ENCODE results near the gene FOLR2. TPM values are rescaled to one million over a fixed set of nuclear protein-coding genes. Genes with fewer than 3 reads are reported as not detected.

The FOLR2 gene
- polyA plus RNA-seq, 1 of the 3 experiments (the other 2 are of a cell fraction): not detected

DNA sequence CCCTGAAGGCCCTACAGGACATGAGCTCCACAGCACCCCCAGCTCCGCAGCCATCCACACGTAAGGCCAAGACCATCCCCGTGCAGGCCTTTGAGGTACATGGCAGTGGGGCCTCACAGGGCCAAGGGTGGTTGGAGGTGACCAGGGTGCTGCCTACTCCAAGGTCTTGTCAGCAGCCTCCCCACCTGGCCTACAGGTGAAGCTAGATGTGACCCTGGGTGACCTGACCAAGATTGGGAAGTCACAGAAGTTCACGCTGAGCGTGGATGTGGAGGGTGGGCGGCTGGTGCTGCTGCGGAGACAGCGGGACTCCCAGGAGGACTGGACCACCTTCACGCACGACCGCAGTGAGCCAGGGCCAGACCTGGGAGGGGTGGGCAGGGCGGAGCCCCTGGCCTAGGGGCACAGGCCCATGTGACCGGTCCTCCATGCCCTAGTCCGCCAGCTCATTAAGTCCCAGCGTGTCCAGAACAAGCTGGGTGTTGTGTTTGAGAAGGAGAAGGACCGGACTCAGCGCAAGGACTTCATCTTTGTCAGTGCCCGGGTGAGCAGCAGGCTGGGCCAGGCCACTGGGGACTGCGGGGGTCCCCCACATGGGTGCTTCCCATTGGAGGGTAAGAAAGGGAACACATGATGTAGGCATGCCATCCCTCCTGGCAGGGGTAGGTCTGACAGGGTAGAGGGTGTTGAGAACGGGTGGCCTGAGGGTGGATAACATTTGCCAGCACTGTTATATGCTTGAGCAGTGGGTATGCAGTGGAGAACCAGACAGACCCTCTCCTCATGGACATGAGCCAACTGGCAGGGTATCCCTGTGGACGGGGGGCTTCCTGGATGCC, 13.6 kb downstream of the FOLR2 start:
- TF ChIP-seq, protein P1, sequence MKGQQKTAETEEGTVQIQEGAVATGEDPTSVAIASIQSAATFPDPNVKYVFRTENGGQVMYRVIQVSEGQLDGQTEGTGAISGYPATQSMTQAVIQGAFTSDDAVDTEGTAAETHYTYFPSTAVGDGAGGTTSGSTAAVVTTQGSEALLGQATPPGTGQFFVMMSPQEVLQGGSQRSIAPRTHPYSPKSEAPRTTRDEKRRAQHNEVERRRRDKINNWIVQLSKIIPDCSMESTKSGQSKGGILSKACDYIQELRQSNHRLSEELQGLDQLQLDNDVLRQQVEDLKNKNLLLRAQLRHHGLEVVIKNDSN (IDR thresholded peaks at IDR 0.05; ENCODE audit: borderline replicate concordance, low read depth): no peak
- peaks cover 21% of the 10 kb centered on the region for H3F3A ChIP-seq (replicated peaks; ENCODE audit: insufficient read depth)
- H3K9ac ChIP-seq: no peak overlapping the region
- no peak overlapping the region for H3K4me2 ChIP-seq
- peaks cover 5 to 30% of the 10 kb centered on the region in 2 experiments; a peak in 3 of 4 replicates for H3K4me1 ChIP-seq (ENCODE audit: control insufficient read depth in 1 of 2, insufficient read depth in 2 of 2, low read depth in 1 of 2, low read length in 1 of 2)
- ChIA-PET POLR2A (interaction anchor here (8.7 kb wide), 1 partner anchor 6 kb away, joined by 131 read pairs; no protein-coding TSS in a partner anchor), CTCF (interaction anchor here (1.0 to 9.1 kb wide), 5 partner anchors 7 to 205 kb away, joined by 4 to 73 read pairs (median 27); partner anchors contain the start of gene CLPB)
- H3K9me2 ChIP-seq: no peaks in the 10 kb centered on the region
- no peak overlapping the region for H3K4me3 ChIP-seq (ENCODE audit: low read depth in 2 of 2, low read length in 1 of 2)
- H4K20me1 ChIP-seq (ENCODE audit: insufficient read depth): peaks cover 48% of the 10 kb centered on the region
- DNase-seq: no peak
- H2AFZ ChIP-seq (ENCODE audit: low read depth): no peak overlapping the region
- H3K79me2 ChIP-seq (ENCODE audit: insufficient read depth): peaks cover 47% of the 10 kb centered on the region
- WGBS (ENCODE audit: low lambda C conversion rate): 98% methylated on average over 16 of the region's 21 CpGs
- H3K27me3 ChIP-seq (ENCODE audit: insufficient read depth): no peaks in the 10 kb centered on the region
- no peaks in the 10 kb centered on the region for H3K9me3 ChIP-seq
- H3K36me3 ChIP-seq (replicated peaks in 1 of 2; ENCODE audit: control insufficient read depth in 1 of 2, insufficient read depth in 2 of 2, low read length in 1 of 2): peaks cover 66 to 79% of the 10 kb centered on the region in 2 experiments
- H3K27ac ChIP-seq (ENCODE audit: low read depth in 2 of 2, low read length in 1 of 2): no peak overlapping the region

DNA sequence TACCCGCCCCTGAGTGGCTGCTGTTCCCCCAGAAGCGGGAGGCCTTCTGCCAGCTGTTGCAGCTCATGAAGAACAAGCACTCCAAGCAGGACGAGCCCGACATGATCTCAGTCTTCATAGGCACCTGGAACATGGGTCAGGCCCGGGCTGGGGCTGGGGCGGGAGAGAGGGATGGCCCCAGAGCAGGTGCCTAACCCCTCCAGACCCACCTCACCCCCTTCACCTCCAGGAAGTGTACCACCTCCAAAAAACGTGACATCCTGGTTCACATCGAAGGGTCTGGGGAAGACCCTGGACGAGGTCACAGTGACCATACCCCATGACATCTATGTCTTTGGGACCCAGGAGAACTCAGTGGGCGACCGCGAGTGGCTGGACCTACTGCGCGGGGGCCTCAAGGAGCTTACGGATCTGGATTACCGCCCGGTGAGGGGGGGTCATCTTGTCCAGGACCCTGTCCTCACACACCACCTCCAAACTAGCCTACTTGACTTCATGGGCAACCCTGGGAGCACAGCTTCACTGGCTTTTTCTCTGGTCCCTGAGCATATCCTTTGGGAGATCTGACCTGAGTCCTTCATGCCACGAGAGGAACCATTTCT, 14.3 kb downstream of the FOLR2 start:
- POLR2A ChIA-PET: no interaction called here
- H3K4me3 ChIP-seq (ENCODE audit: low read depth in 2 of 2, low read length in 1 of 2): no peak overlapping the region
- no peaks in the 10 kb centered on the region for H3K9me2 ChIP-seq
- CTCF ChIA-PET: interaction anchor here (1.0 to 9.1 kb wide), 2 partner anchors 87 to 199 kb away, joined by 4 to 73 read pairs; no protein-coding TSS in a partner anchor
- no peaks in the 10 kb centered on the region for H3K9me3 ChIP-seq
- H3K79me2 ChIP-seq (ENCODE audit: insufficient read depth): peaks cover 39% of the 10 kb centered on the region
- H3K9ac ChIP-seq: no peak overlapping the region
- H3K27ac ChIP-seq (ENCODE audit: low read depth in 2 of 2, low read length in 1 of 2): no peak overlapping the region
- peaks cover 26% of the 10 kb centered on the region for H3F3A ChIP-seq (replicated peaks; ENCODE audit: insufficient read depth)
- H2AFZ ChIP-seq (ENCODE audit: low read depth): no peak overlapping the region
- WGBS (ENCODE audit: low lambda C conversion rate): 100% methylated on average over 8 of the region's 18 CpGs
- H4K20me1 ChIP-seq (ENCODE audit: insufficient read depth): peaks cover 40% of the 10 kb centered on the region
- peaks cover 66 to 79% of the 10 kb centered on the region in 2 experiments for H3K36me3 ChIP-seq (replicated peaks in 1 of 2; ENCODE audit: control insufficient read depth in 1 of 2, insufficient read depth in 2 of 2, low read length in 1 of 2)
- no peak overlapping the region for H3K4me2 ChIP-seq
- H3K4me1 ChIP-seq (ENCODE audit: control insufficient read depth in 1 of 2, insufficient read depth in 2 of 2, low read depth in 1 of 2, low read length in 1 of 2): peaks cover 1 to 31% of the 10 kb centered on the region in 2 experiments; a peak in 3 of 4 replicates
- no peak for DNase-seq
- no peaks in the 10 kb centered on the region for H3K27me3 ChIP-seq (ENCODE audit: insufficient read depth)
- no peak for TF ChIP-seq SMC3 (IDR thresholded peaks at IDR 0.05; ENCODE audit: low read depth, low read length)
- no peak for TF ChIP-seq EZH2phosphoT487 (IDR thresholded peaks at IDR 0.05; ENCODE audit: borderline replicate concordance, low read depth)

DNA sequence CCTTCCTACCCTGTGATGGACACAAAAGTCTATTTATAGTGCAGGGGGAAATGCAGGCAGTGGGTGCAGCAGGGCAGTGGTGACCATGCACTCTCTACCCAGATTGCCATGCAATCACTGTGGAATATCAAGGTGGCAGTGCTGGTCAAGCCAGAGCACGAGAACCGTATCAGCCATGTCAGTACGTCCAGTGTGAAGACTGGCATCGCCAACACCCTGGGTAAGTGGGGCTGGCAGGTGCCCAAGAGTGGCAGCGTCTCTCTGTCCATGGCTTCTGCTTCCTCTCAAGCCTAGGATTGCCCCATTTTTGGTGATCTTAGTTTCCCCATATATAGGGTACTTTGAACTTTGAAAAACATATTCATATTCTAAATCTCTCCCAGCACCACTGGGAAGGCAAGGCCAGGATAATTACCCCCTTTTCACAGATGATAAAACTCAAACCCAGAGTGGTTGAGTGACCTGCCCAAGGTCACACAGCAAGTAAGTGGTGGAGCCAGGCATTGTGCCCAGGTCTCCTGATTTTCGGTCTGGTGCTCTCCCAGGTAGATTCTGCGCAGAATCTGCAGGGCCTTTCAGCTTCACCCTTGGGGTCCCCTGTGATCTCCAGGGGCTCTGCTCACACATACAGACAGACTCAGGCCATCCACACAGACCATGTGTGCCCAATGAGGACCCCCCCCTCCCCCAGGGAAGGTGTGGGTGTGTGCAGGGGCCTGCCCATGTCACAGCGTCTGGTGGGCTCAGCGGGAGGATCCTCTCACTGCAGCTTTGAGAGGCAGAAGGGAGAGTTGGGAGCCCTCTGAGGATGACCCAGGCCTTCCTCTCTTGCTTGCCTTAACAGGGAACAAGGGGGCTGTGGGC, 15.0 kb downstream of the FOLR2 start:
- peaks cover 59 to 82% of the 10 kb centered on the region in 2 experiments for H3K36me3 ChIP-seq (replicated peaks in 1 of 2; ENCODE audit: control insufficient read depth in 1 of 2, insufficient read depth in 2 of 2, low read length in 1 of 2)
- no peak overlapping the region; a peak in 1 of 4 replicates for H3K27ac ChIP-seq (ENCODE audit: low read depth in 2 of 2, low read length in 1 of 2)
- peaks cover 0 to 25% of the 10 kb centered on the region in 2 experiments; a peak in 2 of 4 replicates for H3K4me1 ChIP-seq (ENCODE audit: control insufficient read depth in 1 of 2, insufficient read depth in 2 of 2, low read depth in 1 of 2, low read length in 1 of 2)
- H3K4me2 ChIP-seq: no peak overlapping the region
- no peak for DNase-seq
- H4K20me1 ChIP-seq (ENCODE audit: insufficient read depth): peaks cover 33% of the 10 kb centered on the region
- H3K4me3 ChIP-seq (ENCODE audit: low read depth in 2 of 2, low read length in 1 of 2): no peak overlapping the region
- H3F3A ChIP-seq (replicated peaks; ENCODE audit: insufficient read depth): peaks cover 32% of the 10 kb centered on the region
- no peak overlapping the region for H3K9ac ChIP-seq
- no peak overlapping the region for H2AFZ ChIP-seq (ENCODE audit: low read depth)
- H3K79me2 ChIP-seq (ENCODE audit: insufficient read depth): peaks cover 32% of the 10 kb centered on the region
- WGBS (ENCODE audit: low lambda C conversion rate): 94% methylated on average over 7 of the region's 9 CpGs
- no peaks in the 10 kb centered on the region for H3K9me2 ChIP-seq
- ChIA-PET POLR2A (interaction anchor here (1.7 to 2.2 kb wide), 2 partner anchors 9 to 199 kb away, joined by 7 to 9 read pairs; no protein-coding TSS in a partner anchor), CTCF (no interaction called here)
- H3K9me3 ChIP-seq: no peaks in the 10 kb centered on the region
- H3K27me3 ChIP-seq (ENCODE audit: insufficient read depth): no peaks in the 10 kb centered on the region
- no peak for TF ChIP-seq TCF12 (IDR thresholded peaks at IDR 0.05)
- TF ChIP-seq SMC3 (IDR thresholded peaks at IDR 0.05; ENCODE audit: low read depth, low read length): no peak
- TF ChIP-seq, protein P2, sequence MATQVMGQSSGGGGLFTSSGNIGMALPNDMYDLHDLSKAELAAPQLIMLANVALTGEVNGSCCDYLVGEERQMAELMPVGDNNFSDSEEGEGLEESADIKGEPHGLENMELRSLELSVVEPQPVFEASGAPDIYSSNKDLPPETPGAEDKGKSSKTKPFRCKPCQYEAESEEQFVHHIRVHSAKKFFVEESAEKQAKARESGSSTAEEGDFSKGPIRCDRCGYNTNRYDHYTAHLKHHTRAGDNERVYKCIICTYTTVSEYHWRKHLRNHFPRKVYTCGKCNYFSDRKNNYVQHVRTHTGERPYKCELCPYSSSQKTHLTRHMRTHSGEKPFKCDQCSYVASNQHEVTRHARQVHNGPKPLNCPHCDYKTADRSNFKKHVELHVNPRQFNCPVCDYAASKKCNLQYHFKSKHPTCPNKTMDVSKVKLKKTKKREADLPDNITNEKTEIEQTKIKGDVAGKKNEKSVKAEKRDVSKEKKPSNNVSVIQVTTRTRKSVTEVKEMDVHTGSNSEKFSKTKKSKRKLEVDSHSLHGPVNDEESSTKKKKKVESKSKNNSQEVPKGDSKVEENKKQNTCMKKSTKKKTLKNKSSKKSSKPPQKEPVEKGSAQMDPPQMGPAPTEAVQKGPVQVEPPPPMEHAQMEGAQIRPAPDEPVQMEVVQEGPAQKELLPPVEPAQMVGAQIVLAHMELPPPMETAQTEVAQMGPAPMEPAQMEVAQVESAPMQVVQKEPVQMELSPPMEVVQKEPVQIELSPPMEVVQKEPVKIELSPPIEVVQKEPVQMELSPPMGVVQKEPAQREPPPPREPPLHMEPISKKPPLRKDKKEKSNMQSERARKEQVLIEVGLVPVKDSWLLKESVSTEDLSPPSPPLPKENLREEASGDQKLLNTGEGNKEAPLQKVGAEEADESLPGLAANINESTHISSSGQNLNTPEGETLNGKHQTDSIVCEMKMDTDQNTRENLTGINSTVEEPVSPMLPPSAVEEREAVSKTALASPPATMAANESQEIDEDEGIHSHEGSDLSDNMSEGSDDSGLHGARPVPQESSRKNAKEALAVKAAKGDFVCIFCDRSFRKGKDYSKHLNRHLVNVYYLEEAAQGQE (IDR thresholded peaks at IDR 0.05; ENCODE audit: low read depth, low read length): no peak
- no peak for TF ChIP-seq POLR2AphosphoS5 (IDR thresholded peaks at IDR 0.05; ENCODE audit: low read depth, low read length)
- TF ChIP-seq FOSL2 (IDR thresholded peaks at IDR 0.05; ENCODE audit: borderline replicate concordance, low read depth): no peak
- TF ChIP-seq EZH2phosphoT487 (IDR thresholded peaks at IDR 0.05; ENCODE audit: borderline replicate concordance, low read depth): no peak
- TF ChIP-seq NRF1 (IDR thresholded peaks at IDR 0.05; ENCODE audit: low read depth, low read length): no peak
- no peak for TF ChIP-seq ELF1 (IDR thresholded peaks at IDR 0.05)
- TF ChIP-seq, protein P3, sequence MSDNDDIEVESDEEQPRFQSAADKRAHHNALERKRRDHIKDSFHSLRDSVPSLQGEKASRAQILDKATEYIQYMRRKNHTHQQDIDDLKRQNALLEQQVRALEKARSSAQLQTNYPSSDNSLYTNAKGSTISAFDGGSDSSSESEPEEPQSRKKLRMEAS (IDR thresholded peaks at IDR 0.05; ENCODE audit: low read depth): no peak
- no peak for TF ChIP-seq GABPA (IDR thresholded peaks at IDR 0.05; ENCODE audit: low read depth)

Data from SK-N-SH (cell line).